Measurements from ENCODE around the gene PITPNB.

DNA sequence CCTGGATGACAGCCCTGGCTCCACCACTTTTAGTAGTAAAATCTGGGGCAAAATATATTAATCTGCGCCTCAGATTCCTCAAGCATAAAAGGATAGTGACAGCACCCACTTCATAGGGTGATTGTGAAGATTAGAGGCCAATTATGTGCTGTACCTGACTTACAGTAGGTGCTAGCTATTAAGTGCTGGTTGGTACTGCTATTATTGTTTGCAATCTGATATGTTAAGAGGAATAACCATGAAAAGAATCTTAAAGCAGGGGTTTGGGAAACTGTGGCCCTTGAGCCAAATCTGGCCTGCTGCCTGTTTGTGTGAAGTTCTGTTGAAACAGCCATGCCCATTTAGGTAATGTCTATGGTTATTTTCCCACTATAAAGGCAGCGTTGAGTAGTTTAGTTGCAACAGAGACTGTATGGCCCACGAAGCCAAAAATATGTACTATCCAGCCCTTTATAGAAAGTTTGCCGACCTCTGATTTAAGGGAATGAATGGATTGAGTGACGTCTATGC lies 72.8 kb downstream of the PITPNB start:
- TF ChIP-seq CTCF (IDR thresholded peaks at IDR 0.05 in 4 of 5, conservative IDR thresholded peaks at IDR 0.05 in 1 of 5): no peak
- TF ChIP-seq POLR2A (IDR thresholded peaks at IDR 0.05): no peak

All from gastrocnemius medialis (tissue), 4 donors.